ENCODE results near the gene CLEC19A. TPM values are rescaled to one million over a fixed set of nuclear protein-coding genes. Genes with fewer than 3 reads are reported as not detected.

CLEC19A gene
- total RNA-seq, 6 experiments from 2014 or later = not detected

DNA sequence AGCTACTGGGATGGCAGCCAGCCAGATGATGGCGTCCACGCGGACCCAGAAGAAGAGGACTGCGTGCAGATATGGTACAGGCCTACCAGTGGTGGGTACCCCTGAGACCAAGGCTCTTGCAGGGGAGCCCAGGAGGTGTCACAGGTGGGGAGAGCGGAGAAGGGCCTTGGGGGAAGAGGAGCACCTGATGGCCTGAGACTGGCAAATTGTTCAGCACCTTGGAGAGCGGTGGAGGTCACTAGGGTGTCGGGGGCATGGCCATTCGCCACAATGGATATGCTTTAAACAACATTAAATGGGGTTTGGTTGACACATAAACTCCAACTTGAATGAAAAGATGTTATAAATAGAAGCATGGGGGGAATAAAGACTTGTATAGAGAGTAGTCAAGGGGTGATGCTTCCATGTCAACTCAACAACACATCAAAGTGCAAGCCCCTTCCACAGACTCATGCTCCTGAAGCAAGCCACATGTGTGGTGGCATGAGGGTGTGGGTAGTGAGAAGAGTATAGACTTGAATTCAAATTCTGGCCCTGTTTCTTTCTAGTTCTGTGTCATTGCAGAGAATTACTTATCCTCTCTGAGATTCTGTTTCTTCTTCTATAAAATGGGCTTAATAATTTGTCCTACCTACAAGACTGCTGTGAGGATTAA lies 22.2 kb downstream of the CLEC19A start:
- DNase-seq = no peak
- H3K4me1 Mint-ChIP-seq (ENCODE audit: low read depth) = no peaks in the 10 kb centered on the region
- H3K9me3 Mint-ChIP-seq = peaks cover 13% of the 10 kb centered on the region
- no peak overlapping the region for H3K4me3 Mint-ChIP-seq
- no peak overlapping the region for H3K27ac Mint-ChIP-seq
- no peaks in the 10 kb centered on the region for H3K36me3 Mint-ChIP-seq (ENCODE audit: low read depth)
- TF ChIP-seq, protein P1, sequence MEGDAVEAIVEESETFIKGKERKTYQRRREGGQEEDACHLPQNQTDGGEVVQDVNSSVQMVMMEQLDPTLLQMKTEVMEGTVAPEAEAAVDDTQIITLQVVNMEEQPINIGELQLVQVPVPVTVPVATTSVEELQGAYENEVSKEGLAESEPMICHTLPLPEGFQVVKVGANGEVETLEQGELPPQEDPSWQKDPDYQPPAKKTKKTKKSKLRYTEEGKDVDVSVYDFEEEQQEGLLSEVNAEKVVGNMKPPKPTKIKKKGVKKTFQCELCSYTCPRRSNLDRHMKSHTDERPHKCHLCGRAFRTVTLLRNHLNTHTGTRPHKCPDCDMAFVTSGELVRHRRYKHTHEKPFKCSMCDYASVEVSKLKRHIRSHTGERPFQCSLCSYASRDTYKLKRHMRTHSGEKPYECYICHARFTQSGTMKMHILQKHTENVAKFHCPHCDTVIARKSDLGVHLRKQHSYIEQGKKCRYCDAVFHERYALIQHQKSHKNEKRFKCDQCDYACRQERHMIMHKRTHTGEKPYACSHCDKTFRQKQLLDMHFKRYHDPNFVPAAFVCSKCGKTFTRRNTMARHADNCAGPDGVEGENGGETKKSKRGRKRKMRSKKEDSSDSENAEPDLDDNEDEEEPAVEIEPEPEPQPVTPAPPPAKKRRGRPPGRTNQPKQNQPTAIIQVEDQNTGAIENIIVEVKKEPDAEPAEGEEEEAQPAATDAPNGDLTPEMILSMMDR (IDR thresholded peaks at IDR 0.05) = no peak
- no peaks in the 10 kb centered on the region for H3K27me3 Mint-ChIP-seq (ENCODE audit: insufficient read depth)

DNA sequence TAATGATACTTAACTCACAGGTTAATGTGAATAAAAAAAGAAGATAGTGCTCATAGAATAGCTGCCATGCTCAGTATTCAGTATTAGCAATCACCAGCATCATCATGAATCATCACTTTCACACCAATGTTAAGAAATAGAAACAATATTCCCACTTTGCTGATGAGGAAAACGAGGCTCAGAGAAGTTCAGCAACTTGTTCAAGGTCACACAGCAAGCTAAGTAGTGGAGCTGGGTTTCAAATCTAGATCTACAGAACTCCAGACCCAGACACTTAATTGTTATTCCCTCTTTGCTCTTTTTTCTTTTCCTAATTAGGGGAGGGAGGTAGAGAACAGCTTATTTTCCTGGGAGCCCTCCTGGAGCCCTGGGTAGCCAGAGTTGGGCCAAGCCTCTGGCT lies 22.9 kb downstream of the CLEC19A start:
- H3K4me1 Mint-ChIP-seq (ENCODE audit: low read depth) = no peaks in the 10 kb centered on the region
- H3K36me3 Mint-ChIP-seq (ENCODE audit: low read depth) = no peaks in the 10 kb centered on the region
- DNase-seq = no peak
- H3K27ac Mint-ChIP-seq = no peak overlapping the region
- TF ChIP-seq, protein P1 (IDR thresholded peaks at IDR 0.05) = no peak
- H3K9me3 Mint-ChIP-seq = peaks cover 13% of the 10 kb centered on the region
- no peaks in the 10 kb centered on the region for H3K27me3 Mint-ChIP-seq (ENCODE audit: insufficient read depth)
- no peak overlapping the region for H3K4me3 Mint-ChIP-seq

DNA sequence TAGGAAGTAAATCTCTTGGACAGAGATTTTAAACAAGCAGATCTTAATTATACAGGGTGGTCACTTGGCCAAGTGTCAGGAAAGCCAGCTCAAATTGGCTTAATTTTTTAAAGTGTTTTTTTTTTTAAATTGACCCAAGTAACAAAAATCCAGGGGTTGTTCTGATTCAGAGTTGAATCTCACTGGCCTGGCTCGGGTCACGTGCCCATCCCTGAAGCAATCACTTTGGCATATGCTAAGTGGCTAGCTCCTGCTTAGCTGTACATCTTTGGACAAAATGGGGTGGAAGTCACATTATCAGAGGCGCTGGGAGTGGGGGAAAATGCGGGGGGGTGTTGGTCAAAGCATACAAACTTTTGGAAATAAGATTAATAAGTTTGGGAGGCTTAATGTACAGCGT lies 23.6 kb downstream of the CLEC19A start:
- H3K4me3 Mint-ChIP-seq = no peak overlapping the region
- H3K36me3 Mint-ChIP-seq (ENCODE audit: low read depth) = no peaks in the 10 kb centered on the region; the same call in 1 of the 2 replicates
- TF ChIP-seq, protein P1 (IDR thresholded peaks at IDR 0.05) = no peak

DNA sequence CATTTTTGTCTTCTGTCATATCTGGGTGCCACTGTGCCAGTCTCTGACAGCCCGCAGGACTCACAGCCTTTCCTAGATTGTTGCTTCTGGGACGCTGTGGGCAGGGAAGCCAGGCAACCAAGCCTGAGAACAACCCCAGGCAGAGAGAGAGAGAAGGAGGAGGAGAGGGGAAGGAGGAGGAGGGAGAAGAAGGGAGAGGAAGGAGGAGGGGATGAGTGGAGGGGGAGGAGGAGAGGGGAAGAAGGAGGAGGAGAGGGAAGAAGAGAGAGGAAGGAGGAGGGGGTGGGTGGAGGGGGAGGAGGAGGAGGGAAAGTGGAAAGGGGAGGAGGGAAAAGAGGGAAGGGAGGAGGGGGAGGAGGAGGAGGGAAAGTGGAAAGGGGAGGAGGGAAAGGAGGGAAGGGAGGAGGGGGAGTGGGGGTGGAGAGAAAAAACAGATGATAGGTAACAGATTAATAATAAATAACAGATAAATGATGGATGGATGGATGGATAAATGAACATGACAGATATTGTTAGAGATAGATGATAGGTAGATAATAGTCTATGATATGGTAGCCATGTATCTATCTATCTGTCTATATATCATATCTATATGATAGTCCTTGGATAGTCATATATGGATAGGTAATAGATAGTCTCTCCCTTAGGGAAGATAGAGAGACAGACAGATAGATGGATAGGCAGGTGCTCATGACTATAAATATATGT lies 29.3 kb downstream of the CLEC19A start:
- Mint-ChIP-seq H3K4me1 (ENCODE audit: low read depth) (no peaks in the 10 kb centered on the region), H3K9me3 (no peaks in the 10 kb centered on the region; the same call in 1 of the 2 replicates)

More for the DNA sequence above, 23.6 kb downstream of the CLEC19A start:
- Mint-ChIP-seq H3K9me3 (peaks cover 13% of the 10 kb centered on the region), H3K27me3 (ENCODE audit: insufficient read depth) (no peaks in the 10 kb centered on the region), H3K4me1 (ENCODE audit: low read depth) (no peaks in the 10 kb centered on the region), H3K27ac (no peak overlapping the region)
- no peak for DNase-seq

DNA sequence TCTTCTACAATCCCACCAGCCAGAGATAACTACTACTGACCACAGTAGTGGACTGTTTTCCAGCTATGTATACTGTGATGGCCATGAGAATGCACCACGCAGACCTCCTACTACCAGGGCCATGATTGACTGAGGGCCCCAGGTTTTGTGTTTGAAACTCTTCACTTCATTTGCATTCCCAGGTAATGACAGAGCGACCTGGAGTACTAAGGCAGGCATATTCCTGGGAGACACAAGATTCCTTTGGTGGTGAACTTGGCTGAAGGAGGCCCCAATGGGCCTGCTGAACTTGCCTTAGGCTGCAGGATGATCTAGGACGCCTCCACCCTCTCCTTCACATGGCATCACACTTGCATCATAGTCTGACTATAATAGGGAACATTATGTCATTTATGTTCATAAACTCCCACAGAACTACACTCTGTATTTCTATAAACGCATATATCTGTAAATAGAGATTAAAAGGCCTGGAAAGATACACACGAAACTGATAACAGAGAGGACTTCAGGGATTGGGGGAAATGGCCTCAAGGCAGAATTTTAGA lies 30.4 kb downstream of the CLEC19A start:
- Mint-ChIP-seq H3K36me3 (ENCODE audit: low read depth) (no peaks in the 10 kb centered on the region; the same call in 1 of the 2 replicates), H3K27me3 (ENCODE audit: insufficient read depth) (no peaks in the 10 kb centered on the region), H3K4me3 (no peak overlapping the region), H3K9me3 (no peaks in the 10 kb centered on the region; the same call in 1 of the 2 replicates), H3K4me1 (ENCODE audit: low read depth) (no peaks in the 10 kb centered on the region), H3K27ac (no peak overlapping the region)
- no peak for DNase-seq
- TF ChIP-seq, protein P1 (IDR thresholded peaks at IDR 0.05) = no peak

More for the DNA sequence above, 29.3 kb downstream of the CLEC19A start:
- Mint-ChIP-seq H3K4me3 (no peak overlapping the region), H3K27ac (no peak overlapping the region), H3K27me3 (ENCODE audit: insufficient read depth) (no peaks in the 10 kb centered on the region), H3K36me3 (ENCODE audit: low read depth) (no peaks in the 10 kb centered on the region; the same call in 1 of the 2 replicates)
- TF ChIP-seq, protein P1 (IDR thresholded peaks at IDR 0.05) = no peak
- DNase-seq = no peak

Measured in HFFc6 (cell line).